Caco-2 (cell line): ENCODE measurements around the gene TICAM1. TPM values are rescaled to one million over a fixed set of nuclear protein-coding genes. Genes with fewer than 3 reads are reported as not detected.
"Not testable (repeated sequence)": the region's sequence is repeated elsewhere in the genome, so short reads cannot be mapped to it uniquely, and the experiment has no call there.

Experiments
- BruUV-seq: library from RNA; stranded (reverse); fragments of 400-500 nt; replicated peaks from 2 replicates; lab custom pipeline; 2021; lab: Mats Ljungman, UMichigan
- CTCF ChIA-PET: fragments of 300-600 bp; sonication (Branson Sonifier 250); formaldehyde crosslinking; loops from one replicate; lab custom pipeline; 2022; ENCODE audit warnings: antibody characterized with exemption; lab: Charles Lee
- POLR2A ChIA-PET: fragments of 300-600 bp; sonication (Branson Sonifier 250); formaldehyde crosslinking; loops from one replicate; lab custom pipeline; 2022; ENCODE audit warnings: antibody characterized with exemption; lab: Charles Lee
- DNase-seq, 2 experiments: peaks; one replicate each; pipeline versions ENCODE4 v3.0.0 to v3.0.0-alpha.2; 2020 to 2022
- H3K27me3 ChIP-seq: replicated peaks from 2 replicates; pipeline ENCODE4 v1.6.0; 2011; ENCODE audit warnings: low read length; ENCODE audit not compliant: control insufficient read depth, insufficient read depth
- H3K36me3 ChIP-seq: 2 replicates; pipeline ENCODE4 v1.5.1; 2011; ENCODE audit warnings: low read length; ENCODE audit not compliant: control insufficient read depth, insufficient read depth
- H3K4me1 ChIP-seq: fragments of 250-450 bp; sonication (Bioruptor Pico); 2 replicates; pipeline ENCODE4 v1.5.1; 2020; ENCODE audit warnings: mild to moderate bottlenecking
- H3K4me3 ChIP-seq: 2 replicates; pipeline ENCODE4 v1.5.1; 2011; ENCODE audit warnings: low read depth, mild to moderate bottlenecking, control low read depth, low read length
- H3K9me3 ChIP-seq: fragments of 250-450 bp; sonication (Bioruptor Pico); 2 replicates; pipeline ENCODE4 v1.5.1; 2020; ENCODE audit warnings: mild to moderate bottlenecking, moderate library complexity
- H3K27ac Mint-ChIP-seq: one replicate; pipeline ENCODE4 v1.8.0; 2022; ENCODE audit warnings: mixed read lengths; ENCODE audit not compliant: unreplicated experiment
- H3K27me3 Mint-ChIP-seq: one replicate; pipeline ENCODE4 v1.8.0; 2022; ENCODE audit warnings: mixed read lengths; ENCODE audit not compliant: insufficient read depth, unreplicated experiment
- H3K36me3 Mint-ChIP-seq: one replicate; pipeline ENCODE4 v1.8.0; 2022; ENCODE audit warnings: mild to moderate bottlenecking, mixed read lengths; ENCODE audit not compliant: insufficient read depth, unreplicated experiment
- H3K4me1 Mint-ChIP-seq: one replicate; pipeline ENCODE4 v1.8.0; 2022; ENCODE audit warnings: low read depth, mixed read lengths; ENCODE audit not compliant: unreplicated experiment
- H3K4me3 Mint-ChIP-seq: one replicate; pipeline ENCODE4 v1.8.0; 2022; ENCODE audit warnings: mild to moderate bottlenecking, moderate library complexity, mixed read lengths; ENCODE audit not compliant: unreplicated experiment
- H3K9me3 Mint-ChIP-seq: one replicate; pipeline ENCODE4 v1.8.0; 2022; ENCODE audit warnings: mixed read lengths; ENCODE audit not compliant: unreplicated experiment
- intact Hi-C: fragments of 100-400 bp; cut with micrococcal nuclease; formaldehyde crosslinking; loops from one replicate; pipeline ENCODE4 v1.10.0; 2022; ENCODE audit not compliant: unreplicated experiment
- total RNA-seq: library from RNA; stranded (reverse); gene quantifications from 2 replicates; pipeline ENCODE4 v1.2.3, GENCODE V29; 2022
- TF ChIP-seq, protein P1 (sequence below), 2 experiments: fragments of 200-600 bp in 1 of 2; IDR thresholded peaks; 1 replicate in 1 of 2; 2 replicates in 1 of 2; pipeline versions ENCODE4 v1.5.1 to v1.8.0; 2011 to 2022; ENCODE audit warnings: antibody characterized with exemption in 1 of 2, control low read depth in 1 of 2, inconsistent platforms in 1 of 2, low read depth in 1 of 2, low read length in 1 of 2, mild to moderate bottlenecking in 1 of 2, moderate library complexity in 1 of 2; ENCODE audit not compliant: insufficient read depth in 1 of 2, severe bottlenecking in 1 of 2, unreplicated experiment in 1 of 2

Gene TICAM1
- total RNA-seq, 1 experiment from 2014 or later = 6.0 TPM

DNA sequence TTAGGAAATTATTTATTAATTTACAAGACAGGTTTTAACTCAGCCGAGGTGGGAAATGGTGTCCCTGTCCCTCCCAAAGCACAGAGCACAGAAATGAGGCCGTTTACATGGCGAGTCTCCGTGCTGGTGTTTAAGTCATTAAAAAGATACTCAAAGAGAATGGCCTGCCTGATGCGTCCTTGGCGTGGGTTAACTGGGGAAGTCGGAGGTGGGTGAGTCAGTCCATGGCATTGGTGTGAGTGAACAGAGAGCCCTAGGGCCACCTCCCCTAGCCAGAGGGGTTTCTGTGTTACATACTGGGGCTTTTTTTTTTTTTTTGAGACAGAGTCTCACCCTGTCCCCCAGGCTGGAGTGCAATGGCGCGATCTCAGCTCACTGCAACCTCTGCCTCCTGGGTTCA is 36.1 kb downstream of the TICAM1 start:
- no peak overlapping the region for H3K4me3 Mint-ChIP-seq
- DNase-seq = no peak
- Histone ChIP-seq H3K4me1 (peaks cover 4% of the 10 kb centered on the region; the same call in 1 of the 2 replicates), H3K4me3 (no peak overlapping the region), H3K9me3 (no peaks in the 10 kb centered on the region), H3K36me3 (peaks cover 2% of the 10 kb centered on the region; the same call in 1 of the 2 replicates), H3K27me3 (no peaks in the 10 kb centered on the region)
- intact Hi-C loops = no loop called here
- H3K4me1 Mint-ChIP-seq = no peaks in the 10 kb centered on the region
- no TSS peak for BruUV-seq
- CTCF ChIA-PET = no interaction called here
- POLR2A ChIA-PET = no interaction called here
- H3K27me3 Mint-ChIP-seq = no peaks in the 10 kb centered on the region
- no peak overlapping the region for H3K27ac Mint-ChIP-seq
- no peaks in the 10 kb centered on the region for H3K9me3 Mint-ChIP-seq
- H3K36me3 Mint-ChIP-seq = peaks cover 49% of the 10 kb centered on the region
- TF ChIP-seq, protein P1, sequence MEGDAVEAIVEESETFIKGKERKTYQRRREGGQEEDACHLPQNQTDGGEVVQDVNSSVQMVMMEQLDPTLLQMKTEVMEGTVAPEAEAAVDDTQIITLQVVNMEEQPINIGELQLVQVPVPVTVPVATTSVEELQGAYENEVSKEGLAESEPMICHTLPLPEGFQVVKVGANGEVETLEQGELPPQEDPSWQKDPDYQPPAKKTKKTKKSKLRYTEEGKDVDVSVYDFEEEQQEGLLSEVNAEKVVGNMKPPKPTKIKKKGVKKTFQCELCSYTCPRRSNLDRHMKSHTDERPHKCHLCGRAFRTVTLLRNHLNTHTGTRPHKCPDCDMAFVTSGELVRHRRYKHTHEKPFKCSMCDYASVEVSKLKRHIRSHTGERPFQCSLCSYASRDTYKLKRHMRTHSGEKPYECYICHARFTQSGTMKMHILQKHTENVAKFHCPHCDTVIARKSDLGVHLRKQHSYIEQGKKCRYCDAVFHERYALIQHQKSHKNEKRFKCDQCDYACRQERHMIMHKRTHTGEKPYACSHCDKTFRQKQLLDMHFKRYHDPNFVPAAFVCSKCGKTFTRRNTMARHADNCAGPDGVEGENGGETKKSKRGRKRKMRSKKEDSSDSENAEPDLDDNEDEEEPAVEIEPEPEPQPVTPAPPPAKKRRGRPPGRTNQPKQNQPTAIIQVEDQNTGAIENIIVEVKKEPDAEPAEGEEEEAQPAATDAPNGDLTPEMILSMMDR (IDR thresholded peaks at IDR 0.05; ENCODE audit: insufficient read depth in 1 of 2, low read depth in 1 of 2, low read length in 1 of 2, severe bottlenecking in 1 of 2, unreplicated experiment in 1 of 2) = no peak

DNA sequence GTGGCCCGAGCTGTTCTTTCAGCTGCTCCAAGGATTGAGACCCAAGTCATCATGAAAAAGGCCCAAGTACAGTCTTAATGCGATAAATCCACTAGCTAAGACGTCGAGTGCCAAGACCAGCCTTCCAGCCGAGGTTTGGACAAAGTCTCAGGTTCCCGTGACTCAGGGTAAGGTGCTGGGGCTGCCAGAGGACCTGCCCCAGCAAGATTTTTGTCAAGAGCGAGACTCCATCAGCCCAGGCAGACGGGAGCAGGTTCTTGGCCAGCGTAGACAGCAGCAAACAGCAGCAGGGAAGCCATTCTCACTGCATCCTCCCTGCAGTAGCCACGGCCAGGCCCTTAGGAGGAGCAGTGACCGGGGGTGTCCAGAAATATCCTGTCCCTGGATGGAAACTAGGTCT is 36.5 kb downstream of the TICAM1 start:
- BruUV-seq = no TSS peak
- CTCF ChIA-PET = no interaction called here
- TF ChIP-seq, protein P1 (IDR thresholded peaks at IDR 0.05; ENCODE audit: insufficient read depth in 1 of 2, low read depth in 1 of 2, low read length in 1 of 2, severe bottlenecking in 1 of 2, unreplicated experiment in 1 of 2) = no peak

DNA sequence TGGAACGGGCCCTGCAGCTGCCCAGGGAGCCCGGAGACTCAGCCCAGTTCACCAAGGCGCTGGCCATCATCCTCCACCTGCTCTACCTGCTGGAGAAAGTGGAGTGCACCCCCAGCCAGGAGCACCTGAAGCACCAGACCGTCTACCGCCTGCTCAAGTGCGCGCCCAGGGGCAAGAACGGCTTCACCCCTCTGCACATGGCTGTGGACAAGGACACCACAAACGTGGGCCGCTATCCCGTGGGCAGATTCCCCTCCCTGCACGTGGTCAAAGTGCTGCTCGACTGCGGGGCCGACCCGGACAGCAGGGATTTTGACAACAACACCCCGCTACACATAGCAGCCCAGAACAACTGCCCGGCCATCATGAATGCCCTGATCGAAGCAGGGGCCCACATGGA is 38.2 kb downstream of the TICAM1 start:
- H3K9me3 ChIP-seq, BruUV-seq, H3K4me3 ChIP-seq, CTCF ChIA-PET, H3K36me3 ChIP-seq, H3K4me1 Mint-ChIP-seq, POLR2A ChIA-PET, H3K27ac Mint-ChIP-seq, H3K27me3 ChIP-seq, H3K9me3 Mint-ChIP-seq, intact Hi-C loops, DNase-seq, H3K4me1 ChIP-seq, H3K27me3 Mint-ChIP-seq: not testable (repeated sequence)
- Mint-ChIP-seq H3K4me3 (peak overlapping the region; percentile 81), H3K36me3 (peaks cover 43% of the 10 kb centered on the region)

More for the DNA sequence above, 36.5 kb downstream of the TICAM1 start:
- Histone ChIP-seq H3K36me3 (peaks cover 2% of the 10 kb centered on the region; the same call in 1 of the 2 replicates), H3K4me1 (0 out of 2 replicates have a peak, but pooled peaks cover under 1% of the 10 kb centered on the region), H3K27me3 (no peaks in the 10 kb centered on the region), H3K4me3 (no peak overlapping the region), H3K9me3 (no peaks in the 10 kb centered on the region)
- Mint-ChIP-seq H3K4me1 (no peaks in the 10 kb centered on the region), H3K4me3 (no peak overlapping the region), H3K27me3 (no peaks in the 10 kb centered on the region), H3K27ac (no peak overlapping the region), H3K36me3 (peaks cover 49% of the 10 kb centered on the region), H3K9me3 (no peaks in the 10 kb centered on the region)
- intact Hi-C loops = no loop called here
- POLR2A ChIA-PET = no interaction called here
- no peak for DNase-seq

DNA sequence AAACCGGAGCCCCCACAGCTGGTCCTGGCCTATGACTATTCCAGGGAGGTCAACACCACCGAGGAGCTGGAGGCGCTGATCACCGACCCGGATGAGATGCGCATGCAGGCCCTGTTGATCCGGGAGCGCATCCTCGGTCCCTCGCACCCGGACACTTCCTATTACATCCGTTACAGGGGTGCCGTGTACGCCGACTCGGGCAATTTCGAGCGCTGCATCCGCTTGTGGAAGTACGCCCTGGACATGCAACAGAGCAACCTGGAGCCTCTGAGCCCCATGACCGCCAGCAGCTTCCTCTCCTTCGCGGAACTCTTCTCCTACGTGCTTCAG is 38.7 kb downstream of the TICAM1 start:
- intact Hi-C loops, H3K9me3 Mint-ChIP-seq, H3K27me3 ChIP-seq, DNase-seq, H3K27me3 Mint-ChIP-seq, H3K36me3 ChIP-seq, POLR2A ChIA-PET, H3K9me3 ChIP-seq, H3K4me1 ChIP-seq, H3K4me1 Mint-ChIP-seq, BruUV-seq: not testable (repeated sequence)
- Mint-ChIP-seq H3K27ac (peak overlapping the region; percentile 78), H3K36me3 (peaks cover 43% of the 10 kb centered on the region), H3K4me3 (peak overlapping the region; percentile 81)
- peak overlapping the region; percentile 98 for H3K4me3 ChIP-seq
- CTCF ChIA-PET = interaction anchor here (0.6 kb wide), 1 partner anchor 31 kb away, joined by 5 read pairs; no protein-coding TSS in a partner anchor

DNA sequence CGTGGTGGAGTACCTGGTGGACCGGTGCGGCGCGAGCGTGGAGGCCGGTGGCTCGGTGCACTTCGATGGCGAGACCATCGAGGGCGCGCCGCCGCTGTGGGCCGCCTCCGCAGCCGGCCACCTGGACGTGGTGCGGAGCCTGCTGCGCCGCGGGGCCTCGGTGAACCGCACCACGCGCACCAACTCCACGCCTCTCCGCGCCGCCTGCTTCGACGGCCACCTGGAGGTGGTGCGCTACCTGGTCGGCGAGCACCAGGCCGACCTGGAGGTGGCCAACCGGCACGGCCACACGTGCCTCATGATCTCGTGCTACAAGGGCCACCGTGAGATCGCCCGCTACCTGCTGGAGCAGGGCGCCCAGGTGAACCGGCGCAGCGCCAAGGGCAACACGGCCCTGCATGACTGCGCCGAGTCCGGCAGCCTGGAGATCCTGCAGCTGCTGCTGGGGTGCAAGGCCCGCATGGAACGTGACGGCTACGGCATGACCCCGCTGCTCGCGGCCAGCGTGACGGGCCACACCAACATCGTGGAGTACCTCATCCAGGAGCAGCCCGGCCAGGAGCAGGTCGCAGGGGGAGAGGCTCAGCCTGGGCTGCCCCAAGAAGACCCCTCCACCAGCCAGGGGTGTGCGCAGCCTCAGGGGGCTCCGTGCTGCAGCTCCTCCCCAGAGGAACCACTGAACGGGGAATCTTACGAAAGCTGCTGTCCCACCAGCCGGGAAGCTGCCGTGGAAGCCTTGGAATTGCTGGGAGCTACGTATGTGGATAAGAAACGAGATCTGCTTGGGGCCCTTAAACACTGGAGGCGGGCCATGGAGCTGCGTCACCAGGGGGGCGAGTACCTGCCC is 39.3 kb downstream of the TICAM1 start:
- H3K4me1 ChIP-seq, intact Hi-C loops, H3K9me3 ChIP-seq, BruUV-seq, H3K27me3 ChIP-seq, H3K27me3 Mint-ChIP-seq, H3K9me3 Mint-ChIP-seq, H3K36me3 ChIP-seq, H3K4me1 Mint-ChIP-seq: not testable (repeated sequence)
- Mint-ChIP-seq H3K36me3 (peaks cover 43% of the 10 kb centered on the region), H3K4me3 (peak overlapping the region; percentile 81), H3K27ac (peak overlapping the region; percentile 78)
- ChIA-PET POLR2A (interaction anchor here (0.6 to 1.0 kb wide), 2 partner anchors 146 to 176 kb away, joined by 6 to 7 read pairs; partner anchors contain the start of gene KDM4B), CTCF (interaction anchor here (0.6 to 2.9 kb wide), 8 partner anchors 12 to 254 kb away, joined by 3 to 67 read pairs (median 8); partner anchors contain the start of genes DPP9, KDM4B and PLIN3)
- peak overlapping the region; percentile 98 for H3K4me3 ChIP-seq
- peak in 1 of 2 experiments; percentile 38 for DNase-seq
